ENCODE data around the gene ACE2. TPM values are rescaled to one million over a fixed set of nuclear protein-coding genes. Genes with fewer than 3 reads are reported as not detected.

The ACE2 gene
- total RNA-seq, 1 donor, result not detected

DNA sequence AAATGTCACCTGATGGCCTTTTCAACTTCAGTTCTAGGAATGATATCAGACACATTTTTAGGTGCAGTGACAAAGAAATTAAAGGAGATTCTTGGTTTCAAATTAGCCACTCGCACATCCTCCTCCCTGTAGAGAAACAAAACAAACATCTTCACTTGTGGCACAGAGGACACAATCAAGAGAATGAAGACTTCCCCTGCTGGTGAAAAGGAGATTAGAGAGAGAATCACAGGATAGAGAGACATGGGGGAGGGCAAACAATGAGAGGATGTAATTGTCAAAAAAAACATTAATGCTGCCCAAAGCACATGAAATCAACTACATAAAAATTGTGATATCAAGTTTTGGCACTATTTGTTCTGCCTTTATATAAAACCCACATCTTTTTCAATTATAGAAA, 34.5 kb downstream of the ACE2 start:
- DNase-seq (ENCODE audit: low read depth), result no peak
- TF ChIP-seq CTCF (IDR thresholded peaks at IDR 0.05; ENCODE audit: insufficient read depth, low read depth, low read length), result peak; percentile 23
- H3K4me3 ChIP-seq (ENCODE audit: low read depth, low read length), result no peak overlapping the region

- no peak overlapping the region for H3K4me3 ChIP-seq (ENCODE audit: low read depth, low read length)
- DNase-seq (ENCODE audit: low read depth), result peak; percentile 63
- peak; percentile 63 for TF ChIP-seq CTCF (IDR thresholded peaks at IDR 0.05; ENCODE audit: insufficient read depth, low read depth, low read length)
Observed at GRCh38 chrX:15564981-15565579, 35.7 kb downstream of the ACE2 start.

DNA sequence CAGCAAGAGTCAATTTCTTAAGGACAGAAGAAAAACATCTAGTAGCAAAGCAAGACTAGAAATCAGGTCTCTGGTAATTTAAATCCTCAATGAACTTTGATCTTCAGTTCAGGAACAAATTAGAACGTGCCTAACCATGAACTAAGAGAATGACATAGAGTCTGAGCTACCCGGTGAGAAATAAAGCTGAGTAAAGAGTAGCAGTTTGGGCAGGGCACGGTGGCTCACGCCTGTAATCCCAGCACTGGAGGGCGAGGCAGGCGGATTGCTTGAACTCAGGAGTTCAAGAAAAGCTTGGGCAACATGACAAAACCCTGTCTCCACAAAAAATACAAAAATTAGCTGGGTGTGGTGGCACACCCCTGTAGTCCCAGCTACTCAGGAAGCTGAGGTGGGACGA, 37.7 kb downstream of the ACE2 start:
- TF ChIP-seq CTCF (IDR thresholded peaks at IDR 0.05; ENCODE audit: insufficient read depth, low read depth, low read length), result no peak

GRCh38 chrX:15560924-15561323, 39.8 kb downstream of the ACE2 start:
- no peak for TF ChIP-seq CTCF (IDR thresholded peaks at IDR 0.05; ENCODE audit: insufficient read depth, low read depth, low read length)
- no peak overlapping the region for H3K4me3 ChIP-seq (ENCODE audit: low read depth, low read length)
- no peak for DNase-seq (ENCODE audit: low read depth)

More for the DNA sequence above, 37.7 kb downstream of the ACE2 start:
- DNase-seq (ENCODE audit: low read depth), result no peak
- no peak overlapping the region for H3K4me3 ChIP-seq (ENCODE audit: low read depth, low read length)

- no peak for DNase-seq (ENCODE audit: low read depth)
- no peak overlapping the region for H3K4me3 ChIP-seq (ENCODE audit: low read depth, low read length)
- TF ChIP-seq CTCF (IDR thresholded peaks at IDR 0.05; ENCODE audit: insufficient read depth, low read depth, low read length), result no peak
Observed at GRCh38 chrX:15559227-15559626, 41.5 kb downstream of the ACE2 start.

DNA sequence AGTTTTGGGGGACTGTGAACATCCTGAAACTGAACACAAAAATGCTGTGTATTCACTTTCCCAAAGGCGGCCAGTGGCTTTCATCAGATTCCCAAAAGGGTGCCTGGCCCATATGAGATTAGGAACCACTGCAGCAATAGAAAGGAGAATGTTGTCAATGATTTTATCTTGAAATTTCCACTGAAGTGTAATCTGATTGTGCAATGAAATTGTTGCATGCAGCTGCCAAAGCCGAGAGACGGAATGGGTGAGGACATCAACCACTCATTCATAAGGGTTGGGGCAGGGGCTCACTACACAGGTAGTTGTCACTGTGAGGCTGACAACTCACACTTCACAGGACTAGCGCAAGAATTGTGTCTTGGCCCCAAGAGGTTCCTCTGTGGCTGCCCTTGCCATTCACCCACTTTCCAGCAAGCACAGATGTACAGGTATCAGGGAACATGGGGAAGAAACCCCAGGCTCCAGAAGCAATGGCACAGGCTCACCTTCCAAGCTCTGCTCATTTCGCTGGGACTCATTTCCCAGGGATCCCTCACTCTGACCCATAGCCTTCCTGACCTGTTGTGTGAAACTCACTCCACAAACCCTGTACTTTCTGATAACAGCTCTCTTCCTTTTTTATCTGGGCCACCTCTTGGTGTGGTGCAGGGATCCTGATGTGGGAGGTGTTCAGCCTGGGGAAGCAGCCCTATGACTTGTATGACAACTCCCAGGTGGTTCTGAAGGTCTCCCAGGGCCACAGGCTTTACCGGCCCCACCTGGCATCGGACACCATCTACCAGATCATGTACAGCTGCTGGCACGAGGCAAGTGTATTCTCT, 51.4 kb downstream of the ACE2 start:
- no peak for DNase-seq (ENCODE audit: low read depth)
- no peak for TF ChIP-seq CTCF (IDR thresholded peaks at IDR 0.05; ENCODE audit: insufficient read depth, low read depth, low read length)
- H3K4me3 ChIP-seq (ENCODE audit: low read depth, low read length), result no peak overlapping the region
